HG02840 (cell line): ENCODE data around the gene PRAF2.
A peak's percentile ranks its signal among the peaks of the same experiment; 100 is the strongest.

ENCODE experiments used
- ATAC-seq: cut with Tn5 transposase; IDR thresholded peaks from one replicate; pipeline ENCODE4 v1.9.1; 2021; ENCODE audit warnings: mild to moderate bottlenecking, moderate library complexity, moderate number of reproducible peaks; ENCODE audit not compliant: unreplicated experiment, low FRiP score

PRAF2 gene

GRCh38 chrX:49043987-49044281, 29.9 kb downstream of the PRAF2 start:
- no peak for ATAC-seq

GRCh38 chrX:49043220-49043986, 30.4 kb downstream of the PRAF2 start, which contains the start of gene TFE3:
TFE3 (minus strand) TSS chrX:49043357; CDS start chrX:49043226, 131 bp downstream.
- ATAC-seq: peak; percentile 95

GRCh38 chrX:49042581-49043219, 31.1 kb downstream of the PRAF2 start:
- peak; percentile 2 for ATAC-seq

- no peak for ATAC-seq
These were observed 31.8 kb downstream of the PRAF2 start for GRCh38 chrX:49041744-49042580.

GRCh38 chrX:49040376-49040955, 33.3 kb downstream of the PRAF2 start:
- no peak for ATAC-seq

GRCh38 chrX:49039598-49040375, 34.0 kb downstream of the PRAF2 start:
- ATAC-seq: no peak

GRCh38 chrX:49037883-49038475, 35.8 kb downstream of the PRAF2 start:
- ATAC-seq: no peak

- ATAC-seq: no peak
These were observed 43.5 kb downstream of the PRAF2 start for GRCh38 chrX:49030283-49030682.

GRCh38 chrX:49029876-49030275, 43.9 kb downstream of the PRAF2 start:
- no peak for ATAC-seq
